Measurements from ENCODE around the gene ZBTB46.
"Not testable (repeated sequence)": the region's sequence is repeated elsewhere in the genome, so short reads cannot be mapped to it uniquely, and the experiment has no call there.

The ZBTB46 gene

DNA sequence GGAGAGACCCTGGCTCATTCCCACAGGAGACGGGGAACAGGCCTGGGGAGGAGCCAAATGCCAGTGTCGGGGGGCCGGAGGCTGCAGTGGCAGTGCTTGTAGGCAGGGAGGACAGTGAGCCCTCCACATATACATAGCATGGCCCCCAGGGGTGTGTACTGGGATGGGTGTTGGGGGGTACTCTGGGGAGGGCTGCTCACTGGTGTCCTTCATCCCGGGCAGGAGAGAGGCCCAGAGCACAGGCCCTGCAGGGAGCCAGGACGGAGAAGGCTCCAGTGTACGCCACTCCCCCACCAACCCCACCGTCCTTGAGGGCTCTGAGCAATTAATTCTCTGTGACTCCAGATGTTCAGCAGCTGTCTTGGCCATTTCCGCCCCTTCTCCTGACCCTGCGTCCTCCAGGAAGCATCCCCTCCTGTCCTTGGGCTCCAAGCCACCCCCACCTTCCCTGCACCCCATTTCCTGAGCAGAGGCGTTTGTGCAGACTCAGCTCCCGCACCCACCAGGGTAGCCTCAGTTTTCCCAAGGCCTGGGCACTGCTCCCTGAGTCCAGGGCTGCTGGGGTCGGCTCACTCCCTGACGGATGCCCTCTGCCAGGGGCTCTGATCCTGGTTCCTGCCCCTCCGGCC is 26.8 kb upstream of the ZBTB46 start:
- DNase-seq = no peak

DNA sequence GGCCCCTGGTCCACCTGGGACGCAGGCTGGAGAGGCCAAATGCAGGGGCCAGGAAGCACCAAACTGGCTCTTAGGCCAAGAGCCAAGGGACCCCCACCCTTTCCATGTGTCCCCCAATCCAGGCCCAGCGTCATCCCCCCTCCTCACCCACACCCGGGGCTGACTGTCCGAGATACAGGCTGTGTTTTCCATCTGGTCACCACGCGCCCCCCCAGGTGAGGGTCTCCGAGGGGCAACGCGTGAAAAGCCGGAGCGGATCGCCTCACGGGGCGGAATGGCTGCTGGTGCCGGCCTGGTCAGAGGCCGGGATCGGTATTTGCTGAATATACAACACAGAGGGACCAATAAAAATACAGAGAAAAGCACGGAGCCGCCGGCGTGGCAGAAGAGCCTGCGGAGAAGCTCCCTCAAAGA is 25.0 kb upstream of the ZBTB46 start:
- no peak for DNase-seq

DNA sequence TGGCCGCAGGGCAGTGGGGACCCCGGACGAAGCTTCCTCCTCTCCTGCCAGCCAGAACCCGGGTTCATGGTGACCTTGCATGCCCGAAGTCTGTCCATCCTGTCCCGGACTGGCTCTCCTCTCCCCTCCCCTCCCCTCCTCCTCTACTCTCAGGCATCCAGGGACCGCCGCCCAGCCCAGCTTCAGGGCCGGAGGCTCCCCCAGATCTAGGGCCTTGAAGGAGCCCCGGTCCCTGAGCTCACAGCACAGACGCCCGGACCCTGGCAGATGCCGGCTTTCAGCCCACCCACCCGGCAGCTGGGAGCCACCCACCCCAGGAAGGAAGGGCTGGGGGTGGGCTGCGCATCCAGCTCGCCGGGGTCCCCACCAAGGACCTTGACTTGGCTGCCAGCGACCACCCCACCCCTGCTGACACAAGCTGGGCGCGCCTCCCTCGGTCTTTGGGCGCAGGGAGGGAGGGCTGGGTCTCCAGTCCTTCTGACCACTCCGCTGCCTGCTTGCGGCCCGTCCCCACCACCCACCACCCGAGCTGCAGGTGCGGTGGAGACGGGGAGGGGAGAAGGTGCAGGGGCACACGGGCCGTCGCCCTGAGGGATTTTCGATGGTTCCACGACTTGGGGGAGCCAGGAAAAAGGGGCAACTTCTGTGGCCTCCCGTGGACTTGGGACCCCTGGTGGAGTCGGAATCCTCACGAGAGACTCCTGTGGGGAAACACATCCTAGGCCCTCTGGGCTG is 24.5 kb upstream of the ZBTB46 start:
- DNase-seq = no peak

DNA sequence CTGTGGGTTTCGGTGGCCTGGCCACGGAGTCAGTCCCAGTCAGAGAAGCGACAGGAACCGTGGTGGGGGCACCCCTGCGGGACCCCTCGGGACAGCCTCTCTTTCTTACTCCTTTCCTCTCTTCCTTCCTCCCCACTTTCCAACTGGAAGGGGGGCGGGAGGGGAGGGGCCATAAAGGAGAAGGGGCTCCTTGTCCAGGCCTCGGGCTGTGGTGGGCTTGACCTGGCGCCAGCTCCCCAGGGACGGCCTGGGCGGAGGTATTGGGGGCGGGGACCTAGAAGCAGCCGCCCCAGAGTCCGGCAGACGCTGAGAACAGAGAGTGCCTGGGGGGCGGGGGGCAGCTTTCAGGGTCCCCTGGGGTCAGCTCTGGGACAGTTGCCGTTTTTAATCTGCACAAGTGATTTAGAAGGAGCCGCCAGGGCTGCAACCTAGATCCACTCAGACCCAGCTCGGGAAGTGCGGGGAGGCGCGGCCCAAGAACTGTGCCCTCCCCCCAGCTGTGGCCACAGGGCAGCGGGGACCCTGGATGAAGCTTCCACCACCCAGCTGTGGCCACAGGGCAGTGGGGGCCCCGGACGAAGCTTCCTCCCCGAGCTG is 23.8 kb upstream of the ZBTB46 start:
- DNase-seq = no peak

DNA sequence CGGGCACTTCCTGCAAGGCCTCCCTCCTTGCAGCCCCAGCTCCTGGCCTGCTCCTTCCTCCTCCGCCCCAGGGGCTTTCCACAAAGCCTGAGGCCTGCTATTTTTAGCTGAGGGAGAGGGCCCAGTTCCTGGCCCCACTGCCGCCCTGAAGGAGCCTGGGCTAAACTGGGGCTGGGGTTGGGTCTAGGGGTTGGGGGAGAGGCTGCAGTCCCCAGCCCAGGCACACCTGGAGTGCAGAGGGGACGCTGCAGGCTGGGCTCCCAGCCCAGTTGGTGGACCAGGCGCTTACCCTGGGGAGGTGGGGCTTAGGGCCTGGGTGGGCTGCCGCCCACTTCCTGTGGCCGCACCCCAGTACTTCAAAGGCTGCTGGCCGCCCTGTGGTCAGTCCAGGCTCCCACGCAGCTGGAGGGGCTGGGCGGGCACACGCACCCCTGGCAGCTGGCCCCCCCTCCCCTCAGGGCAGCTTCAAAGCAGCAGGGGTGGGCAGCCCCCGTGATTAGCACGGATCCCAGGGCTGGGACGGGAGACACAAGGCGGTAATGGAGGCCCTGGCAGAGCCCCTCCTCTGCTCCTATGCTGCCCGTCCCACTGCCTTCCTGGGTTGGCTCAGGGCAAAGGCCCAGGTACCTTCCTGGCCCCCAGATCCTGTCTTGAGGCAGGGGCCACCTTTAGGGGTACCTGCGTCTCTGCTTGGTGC is 23.2 kb upstream of the ZBTB46 start:
- DNase-seq = no peak

DNA sequence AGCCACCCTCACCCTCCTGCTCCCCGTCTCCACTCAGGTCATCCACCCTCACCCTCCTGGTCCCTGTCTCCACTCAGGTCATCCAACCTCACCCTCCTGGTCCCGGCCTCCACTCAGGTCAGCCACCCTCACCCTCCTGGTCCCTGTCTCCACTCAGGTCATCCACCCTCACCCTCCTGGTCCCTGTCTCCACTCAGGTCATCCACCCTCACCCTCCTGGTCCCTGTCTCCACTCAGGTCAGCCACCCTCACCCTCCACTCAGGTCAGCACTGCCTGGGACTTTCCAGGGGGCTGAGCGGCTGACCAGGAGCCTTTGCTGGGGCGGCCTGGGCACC is 22.6 kb upstream of the ZBTB46 start:
- DNase-seq = not testable (repeated sequence)

DNA sequence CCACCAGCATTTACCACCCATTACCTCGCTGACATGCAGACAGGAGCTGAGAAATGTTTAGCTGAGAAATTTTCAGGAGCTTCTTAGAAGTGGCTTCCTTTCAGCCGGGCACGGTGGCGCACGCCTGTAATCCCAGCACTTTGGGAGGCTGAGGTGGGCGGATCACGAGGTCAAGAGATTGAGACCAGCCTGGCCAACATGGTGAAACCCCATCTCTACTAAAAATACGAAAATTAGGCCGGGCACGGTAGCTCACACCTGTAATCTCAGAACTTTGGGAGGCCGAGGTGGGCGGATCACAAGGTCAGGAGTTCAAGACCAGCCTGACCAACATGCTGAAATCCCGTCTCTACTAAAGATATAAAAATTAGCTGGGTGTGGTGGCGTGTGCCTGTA is 20.5 kb upstream of the ZBTB46 start:
- not testable (repeated sequence) for DNase-seq

DNA sequence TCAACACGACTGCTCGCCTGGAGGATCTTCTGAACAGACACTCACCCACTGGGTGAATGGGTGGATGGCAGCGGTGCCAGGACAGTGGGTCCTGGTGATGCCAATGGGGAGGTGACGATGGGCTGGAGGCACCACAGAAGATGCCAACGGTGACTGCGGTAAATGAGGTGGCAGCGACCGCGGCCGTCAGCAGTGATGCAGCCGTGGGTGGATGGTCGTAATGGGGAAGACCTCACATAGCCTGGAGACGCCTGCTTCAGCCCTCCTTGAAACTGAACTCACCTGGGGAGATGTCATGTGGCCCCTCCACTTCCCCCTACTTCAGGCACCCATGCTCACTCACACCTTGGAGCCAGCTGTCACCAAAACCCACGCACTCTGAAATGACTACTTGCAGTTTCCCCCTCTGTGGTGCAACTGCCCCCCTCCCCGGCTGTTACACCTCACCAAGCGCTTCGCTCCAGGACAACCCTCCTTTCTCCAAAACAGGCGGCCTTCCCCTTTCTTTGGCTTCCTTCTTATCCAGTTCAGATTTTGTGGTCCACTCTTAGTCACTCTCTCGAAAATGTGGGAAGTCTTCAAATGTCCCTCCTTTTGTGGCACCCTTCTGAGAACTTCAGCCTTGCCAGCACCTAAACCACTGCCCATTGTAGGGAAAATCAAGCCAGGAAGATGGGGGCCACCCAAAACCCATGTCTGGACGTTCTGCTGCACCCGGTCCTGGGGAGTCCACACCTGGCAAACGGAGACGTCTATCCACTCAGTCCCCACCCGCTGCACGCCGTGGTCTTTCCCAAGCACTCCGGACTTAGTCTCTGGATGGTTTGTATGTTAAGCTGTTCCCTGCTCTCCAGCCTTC is 19.9 kb upstream of the ZBTB46 start:
- DNase-seq = no peak

DNA sequence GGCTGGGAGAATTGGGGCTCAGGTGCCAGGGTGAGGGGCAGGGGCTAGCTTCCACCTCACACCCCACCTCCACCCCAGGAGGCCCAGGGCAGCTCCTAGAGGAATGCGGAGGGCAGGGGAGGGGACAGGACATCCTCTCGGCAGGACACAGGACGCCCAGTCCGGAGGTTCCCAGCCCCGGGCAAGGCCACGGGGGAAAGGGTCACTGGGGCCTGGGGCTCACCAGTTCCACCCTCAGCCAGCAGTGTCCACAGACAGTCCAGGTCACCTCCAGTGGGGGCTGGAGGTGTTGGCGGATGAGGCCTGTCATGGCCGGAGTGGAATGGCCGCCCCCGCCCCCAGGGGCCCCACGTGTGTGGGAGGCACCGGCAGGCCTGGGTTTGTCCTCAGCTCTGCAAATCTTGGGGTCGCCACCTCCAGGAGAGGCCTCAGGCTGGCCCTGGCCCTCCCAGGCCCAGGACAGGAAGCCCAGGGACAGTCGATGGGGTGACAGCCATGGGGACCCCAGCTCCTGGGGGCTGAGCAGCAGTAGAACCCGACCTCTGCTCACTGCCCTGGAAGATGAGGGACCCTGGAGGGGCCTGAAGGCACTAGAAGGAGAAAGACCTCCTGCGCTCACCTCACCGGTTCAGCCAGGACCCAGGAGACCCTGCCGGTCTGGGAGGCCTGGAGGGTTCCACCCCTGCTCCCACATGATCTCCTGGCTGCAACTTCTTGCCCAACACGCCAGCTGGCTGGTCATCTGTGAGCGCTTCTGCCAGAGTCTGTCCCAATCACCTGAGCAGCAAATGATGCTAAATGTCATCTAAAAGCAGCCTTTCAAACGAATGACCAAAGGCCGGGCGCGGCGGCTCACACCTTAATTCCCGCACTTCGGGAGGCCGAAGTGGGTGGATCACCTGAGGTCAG is 17.2 kb upstream of the ZBTB46 start:
- no peak for DNase-seq

DNA sequence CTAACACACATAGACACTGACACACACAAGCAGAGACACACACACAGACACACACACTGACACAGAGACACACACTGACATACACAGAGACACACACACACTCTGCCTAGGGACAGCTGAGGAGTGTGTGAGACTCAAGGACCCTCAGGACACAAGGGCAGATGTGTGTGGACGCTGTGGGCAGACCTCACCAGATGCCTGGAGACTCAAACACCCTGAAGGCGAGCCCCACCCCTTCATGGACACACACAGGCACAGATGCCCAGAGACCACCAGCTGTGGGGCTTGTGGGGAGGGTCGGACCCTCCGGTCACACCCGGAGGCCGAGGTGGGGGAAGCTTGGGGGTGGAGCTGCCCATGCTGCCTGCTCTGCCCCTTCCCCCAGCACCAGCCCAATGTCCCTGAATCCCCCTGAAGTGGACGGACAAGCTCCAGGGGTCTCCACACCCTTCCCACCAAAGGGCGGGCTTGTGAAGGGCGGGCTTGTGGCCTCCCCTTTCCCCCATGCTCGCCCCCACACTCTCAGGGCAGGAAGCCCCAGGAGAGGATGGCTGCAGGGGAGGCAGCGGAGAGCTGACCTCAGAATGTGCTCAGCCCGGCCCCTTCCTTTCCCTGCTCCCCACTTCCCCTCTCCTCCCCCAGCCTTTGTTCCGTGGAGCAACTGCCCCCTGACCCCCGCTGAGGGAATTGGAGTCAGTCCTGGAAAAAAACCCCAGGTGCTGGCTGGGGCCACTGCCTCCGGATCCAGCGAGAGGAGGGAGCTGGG is 16.4 kb upstream of the ZBTB46 start:
- no peak for DNase-seq

DNA sequence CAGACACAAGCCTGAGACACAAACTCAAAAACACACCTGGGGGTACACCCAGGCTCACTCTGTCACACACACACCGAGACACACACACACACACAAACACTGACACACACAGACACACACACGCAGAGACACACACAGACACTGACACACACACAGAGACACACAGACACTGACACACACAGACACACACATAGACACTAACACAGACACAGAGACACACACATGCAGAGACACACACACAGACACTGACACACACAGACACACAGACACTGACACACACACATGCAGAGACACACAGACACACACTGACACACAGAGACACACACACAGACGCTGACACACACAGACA is 15.8 kb upstream of the ZBTB46 start:
- DNase-seq = no peak

DNA sequence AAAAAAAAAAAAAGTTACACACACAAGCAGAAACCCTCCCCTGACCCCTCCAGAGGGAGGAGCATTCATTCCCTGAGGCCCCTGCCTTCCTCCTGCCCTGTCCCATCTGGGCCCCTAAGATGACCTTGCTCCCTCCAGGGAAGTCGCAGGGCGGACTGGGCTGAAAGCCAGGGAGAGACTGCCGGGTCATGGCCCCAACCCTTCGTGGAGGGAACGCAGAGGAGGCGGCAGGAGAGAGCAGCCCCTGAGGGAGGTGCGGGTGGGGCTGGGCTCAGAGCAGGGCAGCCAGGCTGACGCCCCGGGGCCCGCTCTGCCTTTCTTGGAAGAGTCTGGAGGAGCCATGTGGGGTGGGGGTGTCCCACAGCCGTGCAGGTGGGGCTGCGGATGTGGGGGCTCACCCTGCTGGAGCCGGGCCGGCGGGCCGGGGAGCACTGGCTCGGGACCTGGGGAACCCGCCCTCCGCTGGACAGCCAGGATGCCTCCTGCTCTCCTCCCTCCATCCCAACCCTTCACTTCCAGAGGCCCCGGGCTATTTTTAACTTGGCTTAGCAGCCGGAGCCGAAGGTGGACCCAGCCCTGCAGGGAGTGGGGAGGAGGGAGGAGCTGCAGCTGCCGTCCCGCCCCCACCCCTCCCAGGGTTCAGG is 15.2 kb upstream of the ZBTB46 start:
- DNase-seq = peak in 1 of 2 experiments; percentile 23

DNA sequence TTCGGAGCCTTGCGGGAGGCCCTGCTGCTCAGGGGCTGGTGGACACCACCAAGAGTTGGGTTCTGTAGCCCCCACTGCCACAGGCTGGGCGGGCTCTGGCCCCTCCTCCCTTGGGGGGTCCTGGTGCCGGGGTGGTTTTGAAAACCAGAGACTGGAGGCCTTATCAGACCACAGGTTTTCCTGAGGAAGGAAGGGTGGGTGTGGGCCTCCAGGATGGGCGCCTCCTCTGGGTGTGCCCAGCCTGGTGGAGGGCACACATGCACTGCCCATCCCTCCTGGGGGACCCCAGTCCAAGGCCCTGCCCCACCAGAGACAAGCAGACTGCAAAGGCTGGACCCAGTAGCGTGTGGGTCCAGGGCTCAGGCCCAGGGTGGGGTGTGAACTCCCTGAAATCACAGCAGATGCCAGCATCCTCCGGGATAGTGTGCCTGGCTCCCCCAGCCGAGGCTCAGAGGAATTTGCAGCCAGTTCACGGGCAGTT is 13.5 kb upstream of the ZBTB46 start:
- DNase-seq = no peak

DNA sequence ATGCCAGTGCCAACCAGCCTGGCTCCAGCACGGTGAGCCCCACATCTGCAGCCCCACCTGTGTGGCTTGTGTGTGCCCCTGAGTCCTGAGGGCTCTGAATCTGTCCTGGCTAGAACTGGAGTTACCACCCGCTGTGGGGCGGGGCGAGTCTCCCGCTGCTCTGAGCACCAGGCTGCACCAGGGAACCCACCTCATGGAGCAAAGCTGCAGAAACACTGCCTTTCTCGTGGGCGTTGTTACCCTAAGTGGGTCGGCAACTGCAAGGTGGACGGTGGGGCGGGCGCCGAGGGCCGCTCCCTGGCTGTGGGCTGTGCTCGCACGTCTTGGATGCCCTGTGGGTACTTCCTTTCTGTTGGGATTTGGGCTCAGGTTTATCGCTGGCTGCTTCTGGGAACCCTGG is 12.7 kb upstream of the ZBTB46 start:
- DNase-seq = no peak

DNA sequence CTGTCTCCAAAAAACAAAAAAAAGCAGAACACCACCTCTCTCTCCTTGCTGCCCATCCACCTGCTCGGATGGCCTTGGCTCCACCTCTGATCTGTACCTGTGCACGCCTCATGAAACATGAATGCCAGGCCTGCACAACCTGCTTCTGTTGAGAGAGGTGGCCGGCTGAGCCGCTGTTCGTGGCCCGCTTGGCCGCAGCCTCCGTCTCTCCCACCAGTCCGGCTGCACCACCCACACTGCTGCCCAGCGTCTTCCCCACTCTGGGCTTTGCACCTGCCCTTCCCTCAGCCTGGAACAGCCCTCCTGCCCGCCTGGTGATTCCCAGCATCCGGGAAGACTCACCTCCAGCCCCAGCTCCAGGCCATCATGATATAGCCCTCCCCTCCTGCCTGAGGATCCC is 12.2 kb upstream of the ZBTB46 start:
- no peak for DNase-seq

DNA sequence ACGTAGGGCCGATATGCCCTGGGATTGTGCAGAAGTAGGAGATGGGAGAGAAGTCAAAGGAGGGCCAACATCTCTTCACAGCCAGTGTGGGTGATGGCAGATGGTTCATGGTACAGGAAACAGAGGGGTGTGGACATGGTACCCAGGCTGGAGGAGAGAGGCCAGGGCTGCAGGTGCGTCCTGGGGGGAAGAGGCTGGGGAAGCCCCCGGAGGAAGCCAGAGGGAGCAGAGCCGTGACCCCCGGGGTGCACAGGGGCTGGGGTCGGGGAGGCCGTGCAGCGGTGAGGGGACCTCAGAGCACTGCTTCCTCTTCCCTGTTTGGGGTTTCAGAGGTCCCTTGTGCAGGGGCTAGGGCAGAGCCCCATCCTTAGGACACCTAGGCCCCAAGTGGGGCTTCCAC is 11.2 kb upstream of the ZBTB46 start:
- no peak for DNase-seq

DNA sequence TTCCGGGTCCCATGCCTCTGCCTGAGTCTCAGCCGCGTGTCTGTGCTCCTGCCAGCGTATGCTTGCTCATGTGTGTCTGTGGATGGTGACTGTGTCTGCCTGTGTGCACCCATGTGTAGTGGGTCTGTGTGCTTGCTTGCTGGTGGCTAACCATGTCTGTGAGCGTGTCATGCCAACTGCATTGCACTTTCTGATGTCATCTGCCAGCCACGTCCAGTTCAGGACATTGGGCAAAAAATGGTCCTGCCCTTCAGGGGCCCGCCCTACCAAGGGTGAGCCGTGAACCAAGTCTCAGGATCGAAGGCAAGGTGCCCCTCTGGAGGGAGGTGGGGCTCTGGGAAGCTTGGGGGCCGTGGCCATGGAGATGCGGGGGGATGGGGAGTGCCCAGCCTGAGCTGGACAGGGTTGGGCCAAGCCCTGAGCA is 9.4 kb upstream of the ZBTB46 start:
- DNase-seq = no peak

DNA sequence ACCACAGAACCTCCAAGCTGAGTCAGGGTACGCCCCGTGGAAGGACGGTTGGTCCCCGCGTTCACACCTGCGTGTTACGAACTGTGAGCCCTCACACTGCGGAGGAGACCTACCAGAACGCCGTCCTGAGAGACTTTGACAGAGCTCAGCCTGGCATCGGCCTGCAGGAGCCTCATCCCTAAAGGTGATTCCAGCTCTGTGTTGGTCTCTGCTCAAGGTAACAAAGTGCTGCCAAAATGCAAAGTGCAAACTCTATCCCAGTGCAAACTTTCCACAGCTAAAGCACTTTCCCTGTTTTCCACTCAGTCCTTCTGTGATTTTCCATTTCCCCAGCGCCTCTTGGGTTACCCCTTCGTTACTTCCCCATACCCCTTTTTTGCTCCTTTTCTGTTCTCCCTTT is 8.6 kb upstream of the ZBTB46 start:
- no peak for DNase-seq

DNA sequence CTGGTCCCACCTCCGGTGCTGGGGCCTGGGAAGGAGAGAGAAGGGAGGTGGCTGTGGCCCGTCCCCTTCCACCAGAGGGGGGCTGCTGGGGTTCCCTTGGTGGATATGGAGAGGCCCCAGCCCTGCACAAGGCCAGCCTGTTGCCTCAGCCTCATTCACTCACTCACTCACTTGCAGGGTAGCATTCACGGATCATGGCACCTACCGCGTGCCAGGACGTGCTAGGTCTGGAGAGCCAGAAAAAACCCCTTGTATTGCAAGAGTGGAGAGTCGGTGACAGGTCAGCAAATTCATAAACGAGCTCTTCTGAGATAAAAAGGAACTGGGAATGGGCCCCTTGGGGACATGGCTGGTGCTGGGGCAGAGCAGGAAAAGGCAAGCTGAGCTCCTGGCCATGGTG is 6.4 kb upstream of the ZBTB46 start:
- DNase-seq = no peak

Measured in SW 1271 (cell line).